ENCODE data around the gene NHP2. TPM values are rescaled to one million over a fixed set of nuclear protein-coding genes. Genes with fewer than 3 reads are reported as not detected.

NHP2 gene
- total and polyA plus RNA-seq, 2 experiments from 2014 or later = 435 to 455 TPM

- no peak overlapping the region for H2AFZ ChIP-seq
- Mint-ChIP-seq H3K27ac (no peak overlapping the region; the same call in 1 of the 2 replicates), H3K4me1 (peaks cover 27% of the 10 kb centered on the region), H3K36me3 (ENCODE audit: low read depth) (peaks cover 70% of the 10 kb centered on the region), H3K9me3 (no peaks in the 10 kb centered on the region; the same call in 2 of the 3 replicates), H3K27me3 (ENCODE audit: insufficient read depth, low read depth, poor library complexity) (peaks cover 25% of the 10 kb centered on the region), H3K4me3 (peak overlapping the region; percentile 97; the same call in 2 of the 3 replicates)
- no peaks in the 10 kb centered on the region for H3K9me2 ChIP-seq (ENCODE audit: insufficient read depth)
- H3K4me2 ChIP-seq = no peak overlapping the region
- H3K4me3 ChIP-seq = no peak overlapping the region
- H3K4me1 ChIP-seq (ENCODE audit: insufficient read depth) = peaks cover 5% of the 10 kb centered on the region; the same call in 1 of the 2 replicates
- no peaks in the 10 kb centered on the region for H3K27me3 ChIP-seq (ENCODE audit: insufficient read depth)
- peaks cover 22% of the 10 kb centered on the region for H4K20me1 ChIP-seq (replicated peaks; ENCODE audit: insufficient read depth)
- peaks cover 65% of the 10 kb centered on the region for H3F3A ChIP-seq (replicated peaks; ENCODE audit: low read depth)
- H3K79me2 ChIP-seq (replicated peaks; ENCODE audit: insufficient read depth) = peaks cover 13% of the 10 kb centered on the region
- H3K36me3 ChIP-seq (ENCODE audit: insufficient read depth) = peaks cover 36% of the 10 kb centered on the region
- ATAC-seq = no peak
- TF ChIP-seq CTCF (conservative IDR thresholded peaks at IDR 0.05; ENCODE audit: low read depth in 2 of 2) (peak in 1 of 2 experiments; percentile 25; a peak in 1 of 4 replicates), STAT1 (IDR thresholded peaks at IDR 0.05; ENCODE audit: unreplicated experiment) (no peak), ZNF114 (CRISPR knock-in tag; IDR thresholded peaks at IDR 0.05) (no peak)
- H3K27ac ChIP-seq (ENCODE audit: low read depth) = peak overlapping the region; percentile 39; the same call in 1 of the 2 replicates
- no peak for DNase-seq (ENCODE audit: low spot score)
Observed at GRCh38 chr5:178150977-178151734, 2.5 kb downstream of the NHP2 start.

- Mint-ChIP-seq H3K4me3 (no peak overlapping the region), H3K4me1 (peaks cover 27% of the 10 kb centered on the region), H3K27ac (no peak overlapping the region; the same call in 1 of the 2 replicates), H3K9me3 (no peaks in the 10 kb centered on the region; the same call in 2 of the 3 replicates), H3K36me3 (ENCODE audit: low read depth) (peaks cover 84% of the 10 kb centered on the region), H3K27me3 (ENCODE audit: insufficient read depth, low read depth, poor library complexity) (peaks cover 23% of the 10 kb centered on the region)
- Histone ChIP-seq H3K36me3 (ENCODE audit: insufficient read depth) (peaks cover 47% of the 10 kb centered on the region), H3K27me3 (ENCODE audit: insufficient read depth) (no peaks in the 10 kb centered on the region), H3K79me2 (replicated peaks; ENCODE audit: insufficient read depth) (peaks cover 13% of the 10 kb centered on the region), H3K4me3 (no peak overlapping the region), H3K4me1 (ENCODE audit: insufficient read depth) (peaks cover 5% of the 10 kb centered on the region; the same call in 1 of the 2 replicates), H3F3A (replicated peaks; ENCODE audit: low read depth) (peaks cover 69% of the 10 kb centered on the region), H2AFZ (no peak overlapping the region), H4K20me1 (replicated peaks; ENCODE audit: insufficient read depth) (peaks cover 26% of the 10 kb centered on the region), H3K4me2 (no peak overlapping the region), H3K9me2 (ENCODE audit: insufficient read depth) (no peaks in the 10 kb centered on the region), H3K27ac (ENCODE audit: low read depth) (peak overlapping the region; percentile 80; the same call in 1 of the 2 replicates)
- ATAC-seq = peak; percentile 8
- peak; percentile 59 for DNase-seq (ENCODE audit: low spot score)
- TF ChIP-seq NANOG (IDR thresholded peaks at IDR 0.05; ENCODE audit: borderline replicate concordance) (no peak), ZNF114 (CRISPR knock-in tag; IDR thresholded peaks at IDR 0.05) (no peak), REST (IDR thresholded peaks at IDR 0.05; ENCODE audit: unreplicated experiment) (no peak), STAT1 (IDR thresholded peaks at IDR 0.05; ENCODE audit: unreplicated experiment) (no peak), ZNF331 (CRISPR knock-in tag; IDR thresholded peaks at IDR 0.05; ENCODE audit: low read depth) (no peak), ZNF462 (CRISPR knock-in tag; IDR thresholded peaks at IDR 0.05) (no peak)
Observed at GRCh38 chr5:178149199-178149932, 4.3 kb downstream of the NHP2 start.
